SHP77 (cell line): Measurements from ENCODE around the gene ZNF761.
"Not testable (repeated sequence)": the region's sequence is repeated elsewhere in the genome, so short reads cannot be mapped to it uniquely, and the experiment has no call there.

Experiments used
- DNase-seq, 2 experiments: peaks; one replicate each; lab custom pipeline; 2025; lab: John Stamatoyannopoulos, UW

Gene ZNF761

GRCh38 chr19:53460131-53460721 lies 28.4 kb downstream of the ZNF761 start:
- not testable (repeated sequence) for DNase-seq

- no peak for DNase-seq
These were observed 30.1 kb downstream of the ZNF761 start for GRCh38 chr19:53461866-53462265.

- no peak for DNase-seq
These were observed 31.1 kb downstream of the ZNF761 start for GRCh38 chr19:53462861-53463260.

- DNase-seq, result no peak
These were observed 31.5 kb downstream of the ZNF761 start for GRCh38 chr19:53463263-53463662.

GRCh38 chr19:53466726-53467484 lies 35.1 kb downstream of the ZNF761 start:
- DNase-seq, result no peak

GRCh38 chr19:53467485-53468262 lies 35.9 kb downstream of the ZNF761 start, which contains the start of gene ZNF813:
Gene ZNF813, plus strand, starts transcription at chr19:53467733. Its CDS starts 16,090 bp downstream, at chr19:53483823.
- peak; percentile 64 to 74 for DNase-seq

- not testable (repeated sequence) for DNase-seq
These were observed 36.8 kb downstream of the ZNF761 start for GRCh38 chr19:53468628-53469027.

- DNase-seq, result no peak
These were observed 40.1 kb downstream of the ZNF761 start for GRCh38 chr19:53471916-53472315.

- DNase-seq, result not testable (repeated sequence)
These were observed 43.0 kb downstream of the ZNF761 start for GRCh38 chr19:53474832-53475231.

GRCh38 chr19:53475470-53475869 lies 43.7 kb downstream of the ZNF761 start:
- not testable (repeated sequence) for DNase-seq

GRCh38 chr19:53483751-53484150 lies 52.0 kb downstream of the ZNF761 start:
- DNase-seq, result not testable (repeated sequence)

GRCh38 chr19:53485046-53486004 lies 53.5 kb downstream of the ZNF761 start:
- no peak for DNase-seq

- DNase-seq, result no peak
These were observed 60.4 kb downstream of the ZNF761 start for GRCh38 chr19:53492153-53492552.

- DNase-seq, result not testable (repeated sequence)
These were observed 65.7 kb downstream of the ZNF761 start for GRCh38 chr19:53497311-53498023.

GRCh38 chr19:53498024-53498395 lies 66.2 kb downstream of the ZNF761 start:
- DNase-seq, result not testable (repeated sequence)

- DNase-seq, result peak in 1 of 2 experiments; percentile 6
These were observed 71.4 kb downstream of the ZNF761 start for GRCh38 chr19:53503151-53503550.

- not testable (repeated sequence) for DNase-seq
These were observed 72.0 kb downstream of the ZNF761 start for GRCh38 chr19:53503671-53504364.

GRCh38 chr19:53504365-53504703 lies 72.5 kb downstream of the ZNF761 start:
- not testable (repeated sequence) for DNase-seq

GRCh38 chr19:53504885-53505284 lies 73.1 kb downstream of the ZNF761 start:
- DNase-seq, result peak in 1 of 2 experiments; percentile 21

GRCh38 chr19:53506728-53507127 lies 74.9 kb downstream of the ZNF761 start:
- DNase-seq, result no peak
